Activated B cell treated with CpG ODN at 0.5 μM for 24 hours (primary cell): ENCODE measurements around the gene BNIP3. TPM values are rescaled to one million over a fixed set of nuclear protein-coding genes. Genes with fewer than 3 reads are reported as not detected.

Experiments
- ATAC-seq: fragments of 200-7000 bp; cut with Tn5 transposase; one replicate; pipeline ENCODE4 v1.10.0; 2021; ENCODE audit warnings: low read depth, mild to moderate bottlenecking, moderate library complexity
- CTCF ChIA-PET: fragments of 350-600 bp; sonication (Branson Sonifier 250); formaldehyde crosslinking; loops from one replicate; lab custom pipeline; 2021; ENCODE audit warnings: antibody characterized with exemption; lab: Charles Lee
- POLR2A ChIA-PET: fragments of 350-600 bp; sonication (Branson Sonifier 250); formaldehyde crosslinking; loops from one replicate; lab custom pipeline; 2021; ENCODE audit warnings: antibody characterized with exemption; lab: Charles Lee
- DNase-seq: peaks from one replicate; pipeline ENCODE4 v3.0.0; 2022
- H3K27ac Mint-ChIP-seq: one replicate; pipeline ENCODE4 v1.8.0; 2020; ENCODE audit warnings: mixed read lengths
- H3K27me3 Mint-ChIP-seq: one replicate; pipeline ENCODE4 v1.8.0; 2021; ENCODE audit warnings: mixed read lengths
- H3K36me3 Mint-ChIP-seq: one replicate; pipeline ENCODE4 v1.8.0; 2021; ENCODE audit warnings: low read depth, mixed read lengths
- H3K4me1 Mint-ChIP-seq: one replicate; pipeline ENCODE4 v1.8.0; 2021; ENCODE audit warnings: mixed read lengths
- H3K4me3 Mint-ChIP-seq: one replicate; pipeline ENCODE4 v1.8.0; 2020; ENCODE audit warnings: mild to moderate bottlenecking, mixed read lengths
- H3K9me3 Mint-ChIP-seq: one replicate; pipeline ENCODE4 v1.8.0; 2020; ENCODE audit warnings: mixed read lengths
- intact Hi-C: fragments of 100-400 bp; cut with micrococcal nuclease; formaldehyde crosslinking; loops from one replicate; pipeline ENCODE4 v1.15.1; 2024
- total RNA-seq: library from RNA; stranded (reverse); gene quantifications from 2 replicates; pipeline ENCODE4 v1.2.3, GENCODE V29; 2022
- TF ChIP-seq, protein P1 (sequence below): fragments of 200-600 bp; IDR thresholded peaks from one replicate; pipeline ENCODE4 v1.8.0; 2022; ENCODE audit warnings: antibody characterized with exemption, mild to moderate bottlenecking

BNIP3 gene
- total RNA-seq, 1 donor from 2014 or later = 10.6 TPM

DNA sequence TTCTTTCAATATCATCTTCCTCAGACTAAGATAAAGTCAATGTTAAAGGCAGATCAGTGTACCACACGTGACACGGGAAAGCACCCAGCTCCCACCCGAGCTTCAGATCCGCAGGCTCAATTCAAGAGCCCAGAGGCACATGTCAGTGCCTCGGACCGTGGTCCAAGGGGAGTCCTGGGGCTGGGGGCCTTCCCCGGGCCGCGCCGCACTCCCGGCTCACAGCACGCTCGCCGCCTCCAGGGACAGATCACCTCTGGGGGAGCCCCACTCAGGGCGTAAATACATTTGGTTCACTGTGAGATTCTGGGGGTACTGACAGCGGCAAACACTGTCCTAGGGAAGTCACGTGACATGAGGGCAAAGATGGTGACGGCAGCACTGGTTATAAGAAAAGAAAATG lies 10.8 kb downstream of the BNIP3 start:
- H3K9me3 Mint-ChIP-seq = no peaks in the 10 kb centered on the region
- H3K4me1 Mint-ChIP-seq = peaks cover 2% of the 10 kb centered on the region
- ChIA-PET CTCF (no interaction called here), POLR2A (no interaction called here)
- intact Hi-C loops = no loop called here
- DNase-seq (no peak), ATAC-seq (no peak)
- TF ChIP-seq, protein P1, sequence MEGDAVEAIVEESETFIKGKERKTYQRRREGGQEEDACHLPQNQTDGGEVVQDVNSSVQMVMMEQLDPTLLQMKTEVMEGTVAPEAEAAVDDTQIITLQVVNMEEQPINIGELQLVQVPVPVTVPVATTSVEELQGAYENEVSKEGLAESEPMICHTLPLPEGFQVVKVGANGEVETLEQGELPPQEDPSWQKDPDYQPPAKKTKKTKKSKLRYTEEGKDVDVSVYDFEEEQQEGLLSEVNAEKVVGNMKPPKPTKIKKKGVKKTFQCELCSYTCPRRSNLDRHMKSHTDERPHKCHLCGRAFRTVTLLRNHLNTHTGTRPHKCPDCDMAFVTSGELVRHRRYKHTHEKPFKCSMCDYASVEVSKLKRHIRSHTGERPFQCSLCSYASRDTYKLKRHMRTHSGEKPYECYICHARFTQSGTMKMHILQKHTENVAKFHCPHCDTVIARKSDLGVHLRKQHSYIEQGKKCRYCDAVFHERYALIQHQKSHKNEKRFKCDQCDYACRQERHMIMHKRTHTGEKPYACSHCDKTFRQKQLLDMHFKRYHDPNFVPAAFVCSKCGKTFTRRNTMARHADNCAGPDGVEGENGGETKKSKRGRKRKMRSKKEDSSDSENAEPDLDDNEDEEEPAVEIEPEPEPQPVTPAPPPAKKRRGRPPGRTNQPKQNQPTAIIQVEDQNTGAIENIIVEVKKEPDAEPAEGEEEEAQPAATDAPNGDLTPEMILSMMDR = no peak
- no peak overlapping the region for H3K27ac Mint-ChIP-seq
- no peak overlapping the region for H3K4me3 Mint-ChIP-seq
- peaks cover 48% of the 10 kb centered on the region for H3K36me3 Mint-ChIP-seq
- no peaks in the 10 kb centered on the region for H3K27me3 Mint-ChIP-seq

DNA sequence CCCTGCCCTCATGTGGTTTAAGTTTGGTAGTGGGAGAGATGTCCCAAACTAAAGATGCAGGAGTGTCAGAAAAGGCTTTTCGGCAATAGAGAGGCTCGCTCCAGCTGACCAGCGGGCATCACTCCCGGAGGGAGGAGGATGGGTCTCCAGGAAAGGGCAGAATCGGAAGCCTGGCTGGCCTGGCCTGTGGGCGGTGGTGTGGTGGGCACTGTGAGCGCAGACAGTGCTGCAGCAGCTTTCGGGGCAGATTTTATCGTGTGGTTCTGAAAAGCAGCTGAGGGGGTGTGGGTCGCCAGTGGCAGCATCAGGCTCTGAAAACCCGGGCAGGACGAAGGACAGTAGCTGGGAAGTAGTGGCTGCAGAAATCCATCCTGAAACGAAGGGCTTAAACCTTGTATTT lies 12.8 kb downstream of the BNIP3 start:
- Mint-ChIP-seq H3K9me3 (no peaks in the 10 kb centered on the region), H3K27me3 (no peaks in the 10 kb centered on the region), H3K4me1 (peaks cover 2% of the 10 kb centered on the region), H3K27ac (no peak overlapping the region), H3K36me3 (peaks cover 51% of the 10 kb centered on the region), H3K4me3 (no peak overlapping the region)
- DNase-seq (no peak), ATAC-seq (no peak)
- intact Hi-C loops = no loop called here
- POLR2A ChIA-PET = no interaction called here
- TF ChIP-seq, protein P1 = no peak
- CTCF ChIA-PET = no interaction called here

DNA sequence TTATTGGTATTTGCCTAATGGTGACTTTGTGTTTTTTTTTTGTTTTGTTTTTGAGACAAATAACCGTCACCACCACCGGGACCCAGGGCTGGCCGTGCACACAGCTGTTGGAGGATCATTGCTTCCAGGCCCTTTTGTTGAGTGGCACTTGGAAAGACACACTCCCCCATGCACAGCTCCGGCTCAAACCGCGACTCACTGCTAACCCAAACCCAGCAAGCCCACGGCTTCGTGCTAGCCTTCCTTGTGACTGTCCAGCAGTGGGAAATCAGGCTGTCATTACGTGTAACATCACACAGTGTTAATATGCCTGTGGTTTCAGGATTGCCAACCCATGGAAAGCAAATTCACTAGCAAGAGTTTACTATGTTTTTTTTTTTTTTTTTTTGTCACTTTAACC lies 17.4 kb downstream of the BNIP3 start:
- TF ChIP-seq, protein P1 = no peak
- no peaks in the 10 kb centered on the region for H3K4me1 Mint-ChIP-seq
- no peak overlapping the region for H3K4me3 Mint-ChIP-seq
- no peaks in the 10 kb centered on the region for H3K27me3 Mint-ChIP-seq
- ChIA-PET POLR2A (interaction anchor here (0.6 kb wide), 1 partner anchor 61 kb away, joined by 5 read pairs; no protein-coding TSS in a partner anchor), CTCF (no interaction called here)
- no peak overlapping the region for H3K27ac Mint-ChIP-seq
- no peaks in the 10 kb centered on the region for H3K9me3 Mint-ChIP-seq
- DNase-seq (no peak), ATAC-seq (no peak)
- intact Hi-C loops = no loop called here
- peaks cover 28% of the 10 kb centered on the region for H3K36me3 Mint-ChIP-seq

DNA sequence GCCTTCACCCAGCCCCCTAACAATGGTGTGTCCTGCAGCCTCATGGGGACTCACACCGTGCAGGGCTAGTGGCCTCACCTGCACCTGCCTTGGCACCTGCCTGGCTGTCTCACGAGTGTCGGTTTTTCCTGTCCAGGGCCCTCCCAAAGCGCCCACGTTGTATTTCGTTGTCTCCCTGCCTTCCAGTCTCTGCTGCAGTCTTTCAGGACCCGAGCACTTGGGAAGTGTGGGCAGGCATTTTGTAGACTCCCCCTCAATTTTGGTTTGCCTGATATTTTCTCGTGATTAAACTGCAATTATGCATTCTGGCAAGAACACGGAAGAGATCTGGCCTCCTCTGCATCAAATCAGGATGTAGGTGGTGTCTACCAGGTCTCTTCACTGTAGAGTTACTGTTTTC lies 17.9 kb downstream of the BNIP3 start:
- TF ChIP-seq, protein P1 = no peak
- H3K36me3 Mint-ChIP-seq = peaks cover 24% of the 10 kb centered on the region
- CTCF ChIA-PET = no interaction called here
- POLR2A ChIA-PET = interaction anchor here (0.6 kb wide), 1 partner anchor 60 kb away, joined by 5 read pairs; no protein-coding TSS in a partner anchor
- H3K27me3 Mint-ChIP-seq = no peaks in the 10 kb centered on the region
- DNase-seq (no peak), ATAC-seq (no peak)
- H3K4me3 Mint-ChIP-seq = no peak overlapping the region
- H3K4me1 Mint-ChIP-seq = no peaks in the 10 kb centered on the region
- H3K9me3 Mint-ChIP-seq = no peaks in the 10 kb centered on the region
- intact Hi-C loops = no loop called here
- no peak overlapping the region for H3K27ac Mint-ChIP-seq

DNA sequence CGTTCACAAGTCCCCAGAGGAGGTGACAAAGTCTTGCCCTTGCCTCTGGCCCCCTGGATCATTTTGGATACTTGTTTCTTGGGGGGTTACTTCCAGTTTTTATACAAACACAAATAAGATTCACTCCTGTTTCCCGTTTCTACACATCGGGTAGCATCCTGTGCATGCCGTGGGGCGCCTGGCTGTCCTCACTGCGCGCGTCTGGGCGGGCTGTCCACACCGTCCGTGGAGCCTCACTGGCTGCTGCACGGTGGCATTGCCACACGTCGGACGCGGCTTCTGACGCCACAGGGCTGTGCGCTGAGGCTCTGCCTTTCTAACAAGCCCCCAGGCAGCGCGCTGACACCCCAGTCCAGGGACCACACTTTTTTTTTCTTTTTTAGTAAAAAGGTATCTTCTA lies 18.4 kb downstream of the BNIP3 start:
- H3K9me3 Mint-ChIP-seq = no peaks in the 10 kb centered on the region
- CTCF ChIA-PET = no interaction called here
- TF ChIP-seq, protein P1 = no peak

More for the DNA sequence above, 18.4 kb downstream of the BNIP3 start:
- Mint-ChIP-seq H3K27ac (no peak overlapping the region), H3K36me3 (peaks cover 20% of the 10 kb centered on the region), H3K4me3 (no peak overlapping the region), H3K4me1 (no peaks in the 10 kb centered on the region), H3K27me3 (no peaks in the 10 kb centered on the region)
- intact Hi-C loops = no loop called here
- ATAC-seq = no peak
- POLR2A ChIA-PET = interaction anchor here (0.7 kb wide), 1 partner anchor 17 kb away, joined by 3 read pairs; no protein-coding TSS in a partner anchor
- DNase-seq = no peak
